Measurements from ENCODE around the gene AMELX. TPM values are rescaled to one million over a fixed set of nuclear protein-coding genes. Genes with fewer than 3 reads are reported as not detected.

AMELX gene
- total RNA-seq, 1 experiment from 2014 or later: not detected

DNA sequence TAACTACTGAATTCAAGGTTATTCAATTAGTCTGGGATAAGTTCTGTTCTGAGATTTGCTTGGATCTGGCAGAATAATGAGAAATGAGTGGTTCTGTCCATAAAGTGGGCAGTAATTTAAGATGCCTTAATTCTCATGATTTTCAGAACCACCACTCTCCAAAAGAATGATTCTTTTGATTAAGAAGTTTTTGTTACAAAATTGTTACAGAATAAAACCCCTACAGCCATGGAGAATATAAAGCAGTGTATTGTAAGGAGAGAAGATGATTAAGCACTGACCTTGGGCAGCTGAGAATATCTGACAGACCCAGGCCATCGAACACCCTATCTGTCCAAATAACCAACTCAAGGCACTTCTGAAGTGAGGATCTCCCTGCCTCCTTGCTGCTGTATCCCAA, 12.4 kb downstream of the AMELX start:
- DNase-seq (ENCODE audit: low read depth): no peak

GRCh38 chrX:11309220-11309619, 16.0 kb downstream of the AMELX start:
- DNase-seq (ENCODE audit: low read depth): peak; percentile 1

- DNase-seq (ENCODE audit: low read depth): no peak
These were observed 18.5 kb downstream of the AMELX start for GRCh38 chrX:11311706-11312105.

DNA sequence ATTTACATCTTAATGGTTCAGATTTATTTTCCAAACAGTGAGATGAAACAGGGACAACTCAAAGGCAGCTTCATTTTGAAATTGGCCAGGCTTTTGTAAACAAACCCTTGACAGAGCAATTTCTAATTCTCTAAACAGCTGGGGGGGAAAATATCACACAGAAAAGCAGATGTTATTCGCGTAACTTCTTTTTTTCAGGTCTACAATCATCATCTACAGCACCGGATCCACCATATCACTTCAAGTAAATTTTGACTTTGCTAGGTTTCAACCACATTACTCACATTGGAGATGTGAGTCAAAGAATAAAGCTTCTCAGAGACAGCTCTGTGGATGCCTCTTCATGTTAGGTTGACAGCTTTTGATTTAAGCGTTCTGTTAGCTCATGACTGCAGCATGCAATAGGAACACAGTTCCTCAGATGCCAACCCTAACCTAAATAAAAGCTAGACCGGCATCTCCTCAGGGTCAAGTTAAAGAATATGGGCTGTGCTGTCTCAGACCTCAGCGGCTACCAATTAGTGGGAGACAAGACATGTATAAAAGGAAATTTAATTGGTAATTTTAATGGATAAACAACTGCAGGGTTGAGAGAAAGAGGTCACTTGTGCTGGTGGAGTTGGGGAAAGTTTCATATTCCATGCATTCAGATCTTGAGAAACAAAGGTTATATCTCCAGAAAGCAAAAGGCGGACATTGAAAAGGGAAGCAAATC, 26.8 kb downstream of the AMELX start:
- DNase-seq (ENCODE audit: low read depth): no peak

- DNase-seq (ENCODE audit: low read depth): no peak
These were observed 28.8 kb downstream of the AMELX start for GRCh38 chrX:11321986-11322385.

- no peak for DNase-seq (ENCODE audit: low read depth)
These were observed 34.9 kb downstream of the AMELX start for GRCh38 chrX:11328134-11328533.

GRCh38 chrX:11329021-11329420, 35.8 kb downstream of the AMELX start:
- no peak for DNase-seq (ENCODE audit: low read depth)

GRCh38 chrX:11331788-11332187, 38.6 kb downstream of the AMELX start:
- DNase-seq (ENCODE audit: low read depth): no peak

DNA sequence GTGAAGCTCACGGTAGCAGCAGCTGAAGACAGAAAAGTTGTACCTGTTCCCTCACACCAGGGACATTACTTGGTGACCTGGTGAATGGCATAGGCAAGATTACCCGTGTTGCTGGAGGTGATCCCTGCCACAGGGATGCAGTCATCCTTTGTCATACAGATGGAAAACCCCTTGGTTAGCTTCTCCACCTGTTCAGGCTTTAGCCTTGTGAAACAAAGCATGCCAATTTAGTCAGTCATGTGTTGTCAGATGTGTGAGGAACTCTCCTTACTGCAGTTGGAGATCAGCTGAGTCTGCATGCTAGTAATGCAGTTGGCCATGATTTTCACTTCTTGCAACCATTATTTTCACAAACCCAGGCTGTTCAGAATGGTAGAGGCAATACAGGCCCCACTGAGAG, 41.0 kb downstream of the AMELX start:
- no peak for DNase-seq (ENCODE audit: low read depth)

DNA sequence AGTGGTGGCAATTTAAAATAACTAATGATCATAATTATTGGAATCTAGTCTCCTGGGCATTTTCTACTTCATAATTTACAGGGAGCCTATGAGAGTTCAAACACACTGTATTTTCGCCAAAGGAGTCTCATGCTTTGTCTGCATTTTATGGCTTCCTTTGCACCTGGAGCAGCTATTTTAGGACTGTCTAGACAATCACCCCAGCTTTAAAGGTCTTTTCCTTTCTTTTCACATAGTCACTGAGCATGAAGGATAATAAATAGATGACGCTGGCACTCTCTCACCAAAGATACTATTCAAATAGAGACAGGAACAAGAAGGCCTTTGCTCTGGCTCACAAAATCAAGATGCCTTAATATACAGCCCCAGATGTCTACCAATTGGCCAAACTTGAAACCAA, 43.0 kb downstream of the AMELX start:
- no peak for DNase-seq (ENCODE audit: low read depth)

GRCh38 chrX:11337292-11338009, 44.2 kb downstream of the AMELX start:
- DNase-seq (ENCODE audit: low read depth): no peak

DNA sequence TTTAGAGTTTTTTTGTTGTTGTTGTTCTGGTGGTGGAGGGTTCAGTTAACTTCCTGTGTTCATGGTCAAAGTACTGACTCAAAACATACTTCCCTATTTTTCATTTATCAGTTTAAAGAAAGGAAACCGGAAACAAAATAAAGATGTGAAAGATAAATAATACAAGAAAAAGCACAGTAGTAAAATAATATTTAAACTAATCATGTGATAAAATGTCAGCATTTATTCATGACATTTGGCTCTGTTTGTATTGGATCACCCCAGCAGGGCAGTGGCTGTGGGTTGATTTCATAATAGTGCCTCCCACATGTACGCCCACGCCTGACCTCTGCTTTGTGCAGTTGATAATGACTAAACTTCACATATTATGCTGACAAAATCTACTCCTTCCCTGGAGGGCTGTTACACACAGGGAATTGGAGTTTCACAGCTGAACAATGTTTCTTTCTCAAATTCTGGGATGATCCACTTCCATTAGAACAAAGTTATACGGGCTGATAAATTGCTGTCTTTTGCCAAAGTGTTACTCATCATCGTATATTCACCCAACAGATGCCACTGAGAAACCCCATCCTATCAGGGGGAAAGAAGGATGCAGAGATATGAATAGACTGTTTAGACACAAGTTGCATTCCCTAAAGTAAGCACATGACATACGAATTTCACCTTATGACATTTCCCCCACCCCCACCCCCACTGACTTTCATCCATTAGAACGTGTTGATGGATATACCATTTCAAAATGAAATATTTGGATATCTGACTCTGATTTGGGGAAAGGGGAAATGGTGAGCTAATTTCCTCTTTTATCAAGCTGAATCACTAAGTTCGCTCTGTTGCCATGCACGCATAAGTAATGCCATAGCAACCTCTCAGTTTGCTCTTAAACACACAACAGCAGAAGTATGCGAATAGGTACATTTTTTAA, 48.3 kb downstream of the AMELX start:
- DNase-seq (ENCODE audit: low read depth): peak; percentile 79

DNA sequence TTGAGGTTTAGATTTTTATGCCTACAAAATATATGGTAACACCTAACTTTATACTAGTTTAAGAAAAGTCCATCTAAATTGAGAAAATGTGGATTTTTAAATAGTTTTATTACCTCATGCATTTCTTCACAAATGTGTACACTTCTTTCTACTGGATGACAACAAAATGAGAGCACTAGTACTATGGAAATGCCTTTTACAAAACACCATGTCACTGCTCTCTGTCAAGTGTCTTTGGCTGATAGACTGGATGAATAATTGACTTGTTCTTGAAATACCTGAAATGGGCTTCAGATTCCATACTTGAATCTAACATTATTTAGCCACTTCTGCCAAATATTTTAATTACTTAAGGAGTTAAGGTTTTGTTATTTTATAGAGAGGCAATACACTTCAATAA, 49.5 kb downstream of the AMELX start:
- no peak for DNase-seq (ENCODE audit: low read depth)

DNA sequence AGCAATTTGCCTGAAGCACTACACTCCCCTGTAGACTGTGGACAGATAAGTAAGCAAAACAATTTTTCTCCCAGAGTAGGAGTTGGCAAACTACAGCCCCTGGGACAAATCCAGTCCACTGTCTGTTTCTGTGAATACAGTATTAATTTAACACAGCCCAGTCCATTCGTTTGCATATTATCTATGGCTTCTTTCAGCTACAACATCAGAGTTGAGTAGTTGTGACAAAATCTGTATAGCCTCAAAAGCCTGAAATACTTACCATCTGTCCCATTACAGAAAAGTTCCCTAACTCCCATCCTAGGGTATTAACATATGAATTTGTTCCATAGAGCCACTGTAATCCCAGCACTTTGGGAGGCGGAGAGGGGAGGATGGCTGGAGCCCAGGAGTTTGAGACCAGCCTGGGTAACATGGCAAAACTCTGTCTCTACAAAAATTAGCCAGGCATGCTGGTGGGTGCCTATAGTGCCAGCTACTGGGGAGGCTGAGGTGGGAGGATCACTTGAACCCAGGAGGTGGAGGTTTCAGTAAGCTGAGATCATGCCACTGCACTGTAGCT, 53.0 kb downstream of the AMELX start:
- DNase-seq (ENCODE audit: low read depth): no peak

DNA sequence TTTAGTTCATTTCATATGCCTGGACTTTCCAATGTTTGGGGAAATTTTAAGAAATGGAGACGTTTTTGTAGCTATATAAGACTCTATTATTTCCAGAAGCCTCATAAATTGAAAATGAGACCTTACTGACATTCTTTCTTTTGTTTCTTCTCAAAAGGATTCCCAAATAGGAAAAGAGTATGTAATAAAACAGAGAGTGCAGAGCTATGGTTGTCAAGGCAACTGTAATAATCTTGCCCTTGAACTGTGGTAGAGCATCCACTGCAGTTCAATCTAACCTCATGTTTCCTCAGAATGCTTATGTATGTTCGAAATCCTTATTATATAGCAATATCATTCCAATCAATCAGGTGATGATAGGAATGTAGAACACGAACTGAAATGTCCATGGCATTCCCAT, 54.1 kb downstream of the AMELX start:
- no peak for DNase-seq (ENCODE audit: low read depth)

GRCh38 chrX:11349020-11349419, 55.8 kb downstream of the AMELX start:
- no peak for DNase-seq (ENCODE audit: low read depth)

GRCh38 chrX:11349661-11350337, 56.6 kb downstream of the AMELX start:
- no peak for DNase-seq (ENCODE audit: low read depth)
